MV-4-11 (cell line): ENCODE results near the gene MYH11.
"Not testable (repeated sequence)": the region's sequence is repeated elsewhere in the genome, so short reads cannot be mapped to it uniquely, and the experiment has no call there.

Source experiments
- DNase-seq: peaks from one replicate; lab custom pipeline; 2025; lab: John Stamatoyannopoulos, UW

MYH11 gene

DNA sequence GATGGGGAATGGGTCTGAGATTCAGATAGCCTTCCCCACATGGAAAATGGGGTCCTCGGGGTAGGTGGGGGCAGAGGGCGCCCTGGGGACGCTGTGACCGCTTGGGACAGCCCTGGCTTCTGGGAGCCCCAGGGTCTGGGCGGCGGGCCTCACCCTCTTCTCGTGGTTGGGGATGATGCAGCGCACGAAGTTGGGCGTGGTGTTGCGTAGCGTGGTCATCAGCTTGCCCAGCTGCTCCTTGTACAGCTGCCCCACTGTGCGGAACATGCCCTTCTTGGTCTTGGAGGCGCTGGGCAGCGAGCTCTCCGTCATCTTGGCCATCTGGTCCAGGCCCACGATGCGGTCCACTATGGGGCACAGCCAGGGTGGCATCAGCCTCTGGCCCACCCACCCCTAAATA, 106.8 kb downstream of the MYH11 start:
- no peak for DNase-seq

DNA sequence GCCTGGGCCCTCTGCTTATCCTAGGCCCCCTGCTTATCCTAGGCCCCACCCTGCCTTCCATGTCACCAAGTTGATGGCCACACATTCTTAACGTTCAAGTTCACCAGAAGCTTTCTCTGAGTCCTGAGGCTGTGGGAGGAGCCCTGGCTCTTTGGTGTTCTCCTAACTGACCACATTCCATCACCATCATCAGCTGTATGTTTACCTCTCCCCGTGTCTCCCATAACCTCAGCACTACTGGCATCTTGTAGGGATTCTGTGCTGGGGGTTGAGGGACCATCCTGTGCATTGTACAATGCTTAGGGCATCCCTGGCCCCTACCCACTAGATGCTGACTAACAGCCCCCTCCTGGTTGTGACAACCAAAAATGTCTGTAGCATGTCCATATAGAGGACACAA, 107.5 kb downstream of the MYH11 start:
- DNase-seq, result no peak

DNA sequence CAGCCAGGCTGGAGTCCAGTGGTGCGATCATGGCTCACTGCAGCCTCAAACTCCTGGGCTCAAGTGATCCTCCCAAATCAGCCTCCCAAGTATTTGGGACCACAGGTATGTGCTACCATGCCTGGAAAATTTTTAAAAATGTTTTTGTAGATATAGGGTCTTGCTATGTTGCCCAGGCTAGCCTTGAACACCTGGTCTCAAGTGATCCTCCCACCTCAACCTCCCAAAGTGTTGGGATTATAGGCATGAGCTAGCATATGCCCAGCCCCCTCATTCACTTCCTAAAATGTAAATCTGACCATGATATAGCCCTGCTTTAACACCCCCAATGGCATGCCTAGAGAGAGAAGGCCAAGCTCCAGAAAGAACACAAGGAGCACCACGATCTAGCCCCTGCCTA, 108.2 kb downstream of the MYH11 start:
- no peak for DNase-seq

DNA sequence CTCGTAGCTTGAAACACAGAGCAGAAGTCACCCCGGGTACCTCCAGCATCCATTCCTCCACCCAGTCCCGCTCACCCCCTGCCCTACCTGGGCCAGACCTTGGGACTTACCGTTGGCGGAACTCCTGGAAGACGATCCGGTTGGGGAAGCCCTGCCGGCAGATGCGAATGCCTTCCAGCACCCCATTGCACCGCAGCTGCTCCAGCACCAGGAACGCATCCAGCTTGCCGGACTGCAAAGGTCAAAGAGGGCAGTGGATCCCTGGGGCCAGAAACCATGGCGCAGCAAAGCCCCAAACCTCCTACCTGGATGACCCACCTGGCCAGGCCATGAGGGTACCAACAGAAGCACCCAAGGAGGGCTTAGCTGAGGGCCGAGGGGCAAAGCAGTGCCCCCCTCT, 108.9 kb downstream of the MYH11 start:
- DNase-seq, result no peak

DNA sequence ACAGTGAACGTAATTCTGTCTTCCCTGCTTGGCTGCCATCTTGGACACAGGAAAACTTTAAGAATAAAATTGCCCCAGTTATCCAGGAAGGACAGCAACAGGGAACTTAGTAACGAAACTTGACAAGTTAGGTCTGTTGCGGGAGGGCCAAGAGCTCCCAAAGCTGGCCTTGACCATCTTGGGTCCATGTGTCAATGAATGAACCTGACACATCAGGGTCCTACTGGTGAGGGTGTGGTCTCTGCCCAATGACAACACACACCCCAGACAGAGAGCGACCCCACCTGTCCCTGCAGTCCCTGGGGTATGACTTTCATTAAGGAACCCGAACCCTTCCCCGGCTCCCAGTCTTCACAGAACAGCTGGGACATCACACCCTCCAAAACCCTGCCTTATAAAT, 110.5 kb downstream of the MYH11 start:
- no peak for DNase-seq

DNA sequence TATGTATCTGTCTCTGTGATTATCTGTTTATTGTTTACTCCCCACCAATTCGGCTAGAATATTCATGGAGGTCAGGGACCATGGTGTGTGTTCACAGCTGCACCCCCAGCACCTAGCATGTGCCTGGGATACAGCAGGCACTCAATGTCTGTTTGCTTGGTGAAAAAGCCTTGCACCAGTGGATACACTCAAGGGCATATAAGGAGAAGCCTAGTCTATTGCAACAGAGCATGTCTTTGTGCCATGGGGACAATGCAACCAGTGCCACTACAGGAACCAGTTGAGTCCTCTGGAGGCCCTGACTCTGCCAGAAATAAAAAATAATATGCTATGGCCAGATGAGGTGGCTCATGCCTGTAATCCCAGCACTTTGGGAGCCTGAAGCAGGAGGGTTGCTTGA, 113.2 kb downstream of the MYH11 start:
- no peak for DNase-seq

DNA sequence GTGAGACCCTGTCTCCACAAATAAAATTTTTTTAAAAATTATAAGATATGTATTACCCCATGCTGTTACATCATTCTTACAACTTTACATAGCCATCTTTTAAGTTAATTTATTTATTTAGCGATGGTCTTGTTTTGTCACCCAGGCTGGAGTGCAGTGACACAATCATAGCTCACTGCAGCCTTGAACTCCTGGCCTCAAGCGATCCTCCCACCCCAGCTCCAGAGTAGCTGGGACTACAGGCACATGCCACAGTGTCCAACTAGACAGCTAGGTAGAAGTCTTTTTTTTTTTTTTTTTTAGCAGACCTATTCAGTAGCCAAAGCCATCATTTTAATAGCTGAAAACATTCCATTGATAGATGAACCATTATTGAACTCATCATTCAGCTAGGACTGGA, 114.1 kb downstream of the MYH11 start:
- no peak for DNase-seq

DNA sequence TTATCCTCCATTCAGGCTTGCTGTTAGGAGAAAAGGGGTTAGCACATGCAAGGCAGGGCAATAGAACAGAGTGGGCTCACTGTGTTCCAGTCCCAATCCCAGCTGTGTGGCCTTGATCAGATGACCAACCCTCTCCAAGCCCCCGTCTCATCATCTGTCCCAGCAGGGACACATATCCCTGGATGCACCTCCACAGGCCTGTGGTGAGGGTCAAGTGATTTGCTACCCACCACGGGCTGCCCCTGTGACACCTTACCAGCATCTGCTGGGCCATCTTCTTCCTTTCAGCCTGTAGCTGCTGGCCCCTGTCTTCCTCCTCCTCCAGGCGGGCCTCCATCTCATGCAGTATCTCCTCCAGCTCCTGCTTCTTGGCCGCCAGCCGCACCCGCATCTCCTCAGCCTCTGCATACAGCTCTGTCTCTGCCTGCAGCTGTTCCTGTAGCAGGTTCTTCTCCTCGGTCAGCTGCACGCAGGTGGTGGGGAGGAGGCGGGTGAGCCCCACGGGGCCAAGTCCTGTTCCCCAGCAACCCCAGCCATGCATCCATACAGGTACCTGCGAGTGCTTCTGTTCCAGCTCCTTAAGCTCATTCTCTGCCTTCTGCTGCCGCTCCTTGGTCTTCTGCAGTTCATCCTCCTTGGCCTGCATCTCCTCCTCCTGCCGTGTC, 115.5 kb downstream of the MYH11 start:
- no peak for DNase-seq

DNA sequence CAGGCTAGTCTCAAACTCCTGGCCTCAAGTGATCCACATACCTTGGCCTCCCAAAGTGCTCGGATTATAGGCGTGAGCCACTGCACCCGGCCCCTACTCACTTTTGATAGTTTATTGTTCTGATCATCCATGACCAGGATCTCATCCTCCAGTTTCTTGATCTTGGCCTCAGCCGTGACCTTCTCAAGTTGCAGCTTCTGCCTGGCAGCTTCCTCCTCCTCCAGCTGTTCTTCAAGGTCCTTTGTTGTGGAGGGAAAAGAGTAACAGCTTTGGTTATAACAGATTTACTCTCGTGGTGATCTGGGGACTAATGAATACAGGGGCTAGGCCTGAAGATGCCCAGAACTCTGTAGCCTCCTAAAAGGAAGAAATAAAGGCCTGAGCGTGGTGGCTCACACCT, 116.9 kb downstream of the MYH11 start:
- DNase-seq, result no peak

DNA sequence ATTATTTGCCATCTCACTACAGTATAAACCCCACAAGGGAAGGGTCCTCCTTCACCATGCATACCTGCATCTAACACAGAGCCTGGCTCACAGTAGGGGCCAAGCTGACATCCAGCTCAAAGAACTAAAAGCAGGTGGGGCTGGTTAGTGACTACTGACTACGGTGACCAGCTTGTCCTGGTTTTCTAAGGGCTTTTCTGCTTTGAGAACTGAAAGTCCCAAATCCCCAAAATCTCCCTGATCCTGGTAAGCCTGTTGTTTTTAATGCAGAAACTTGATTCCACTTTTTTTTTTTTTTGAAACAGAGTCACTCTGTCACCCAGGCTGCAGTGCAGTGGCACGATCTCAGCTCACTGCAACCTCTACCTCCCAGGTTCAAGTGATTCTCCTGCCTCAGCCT, 117.4 kb downstream of the MYH11 start:
- DNase-seq, result no peak

DNA sequence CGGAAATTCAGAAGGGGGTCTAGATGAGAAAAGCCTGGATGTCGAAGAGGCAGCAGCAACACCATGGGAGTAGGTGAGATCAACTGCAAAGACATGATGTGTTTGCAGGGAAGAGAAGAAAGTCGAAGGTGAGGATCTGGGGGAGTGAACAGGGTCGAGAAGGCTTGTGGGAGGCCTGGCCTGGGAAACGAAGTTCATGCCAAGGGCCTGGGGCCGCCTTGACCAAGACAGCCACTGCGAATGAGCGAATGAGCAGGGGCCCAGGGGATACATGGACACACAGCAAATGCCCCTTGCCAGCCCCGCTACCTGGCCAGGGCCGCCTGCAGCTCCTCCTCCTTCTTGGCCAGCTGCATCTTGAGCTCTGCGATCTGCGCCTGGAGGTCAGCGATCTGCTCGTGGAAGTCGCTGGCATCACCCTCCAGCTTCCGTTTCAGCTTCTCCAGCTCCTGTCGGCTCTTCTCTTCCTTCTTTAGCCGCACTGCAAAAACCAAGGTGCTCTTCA, 119.6 kb downstream of the MYH11 start:
- DNase-seq, result no peak

DNA sequence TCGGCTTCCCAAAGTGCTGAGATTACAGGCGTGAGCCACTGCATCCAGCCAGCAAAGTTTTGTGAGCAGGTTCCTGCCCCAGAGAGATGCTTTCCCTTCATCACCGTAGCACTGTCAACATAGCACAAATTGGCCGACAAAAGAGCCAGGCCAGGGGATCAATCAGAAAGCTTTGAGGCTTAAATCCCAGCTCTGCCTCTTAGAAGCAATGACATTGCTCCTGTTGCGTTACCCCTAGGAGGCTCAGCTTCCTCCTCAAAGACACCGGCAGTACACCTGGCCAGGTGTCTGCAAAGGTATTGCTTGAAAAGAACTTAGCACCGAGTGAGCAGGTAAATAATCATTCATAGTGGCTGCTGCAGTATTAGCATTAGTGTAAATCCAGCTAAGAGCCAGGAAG, 120.3 kb downstream of the MYH11 start:
- DNase-seq, result no peak

DNA sequence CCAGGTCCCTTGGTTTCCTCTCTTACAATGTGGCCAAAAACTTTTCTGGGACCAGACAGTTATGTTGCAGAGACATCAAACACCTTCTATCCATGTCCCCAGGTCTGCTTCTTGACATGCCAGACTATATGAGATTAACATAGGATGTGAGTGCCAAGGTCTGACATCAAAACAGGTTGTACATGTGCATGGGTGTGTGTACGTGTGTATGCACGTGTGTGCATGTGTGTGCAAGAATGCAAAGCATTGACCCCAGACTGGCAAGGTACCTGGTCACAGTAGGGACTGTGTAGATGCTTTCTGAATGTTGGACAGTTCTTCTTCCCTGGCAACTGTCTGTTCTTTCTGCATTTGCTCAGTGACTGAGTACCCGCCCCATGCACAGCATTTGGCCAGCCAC, 121.2 kb downstream of the MYH11 start:
- no peak for DNase-seq

DNA sequence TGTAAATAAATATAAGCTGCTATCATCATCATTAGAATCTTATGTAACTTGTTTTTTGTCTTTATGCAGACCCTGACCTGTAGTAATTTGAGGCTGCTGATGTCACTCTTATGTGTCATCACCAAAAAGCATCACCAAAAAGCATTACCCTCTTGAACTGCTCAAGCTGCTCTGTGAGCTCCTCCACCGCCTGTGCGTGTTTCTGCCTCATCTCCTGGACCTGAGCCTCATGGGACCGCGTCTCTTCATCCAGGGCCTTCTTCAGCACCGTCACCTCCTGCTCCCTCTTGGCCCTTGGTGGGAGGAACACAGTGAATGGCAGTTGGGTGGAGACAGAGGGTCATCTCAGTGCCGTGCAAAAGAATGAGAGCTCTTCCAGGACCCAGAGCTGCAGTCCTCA, 124.4 kb downstream of the MYH11 start:
- no peak for DNase-seq

DNA sequence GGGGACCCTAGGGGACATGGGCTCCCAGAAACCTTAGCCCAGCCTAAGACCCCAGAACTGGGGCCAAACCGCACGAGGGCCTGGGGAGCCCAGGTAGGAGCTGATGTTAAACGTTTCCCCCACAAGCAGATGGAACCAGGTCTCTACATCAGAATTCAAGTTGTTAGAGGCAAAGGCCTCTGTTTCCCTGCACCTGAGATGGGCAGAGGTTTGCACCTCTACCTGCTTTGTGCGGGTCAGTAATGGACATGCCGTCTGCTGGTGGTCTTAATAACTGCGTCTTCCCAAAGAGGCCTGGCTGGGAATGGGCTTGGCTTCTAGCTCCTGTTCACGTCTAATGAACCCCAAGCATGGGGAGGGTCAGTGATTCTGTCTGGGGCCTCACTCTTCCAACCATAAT, 127.7 kb downstream of the MYH11 start:
- no peak for DNase-seq

DNA sequence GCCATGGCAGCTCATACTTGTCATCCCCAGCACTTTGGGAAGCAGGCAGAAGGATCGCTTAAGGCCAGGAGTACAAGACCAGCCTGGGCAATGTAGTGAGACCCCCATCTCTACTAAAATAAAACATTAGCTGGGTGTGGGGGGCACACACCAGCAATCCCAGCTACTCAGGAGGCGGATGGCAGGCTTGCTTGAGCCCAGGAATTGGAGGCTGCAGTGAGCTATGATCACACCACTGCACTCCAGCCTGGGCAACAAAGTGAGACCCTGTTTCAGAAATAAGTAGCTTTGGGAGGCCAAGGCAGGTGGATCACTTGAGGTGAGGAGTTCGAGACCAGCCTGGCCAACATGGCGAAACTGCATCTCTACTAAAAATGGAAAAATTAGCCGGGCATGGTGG, 129.1 kb downstream of the MYH11 start:
- not testable (repeated sequence) for DNase-seq

DNA sequence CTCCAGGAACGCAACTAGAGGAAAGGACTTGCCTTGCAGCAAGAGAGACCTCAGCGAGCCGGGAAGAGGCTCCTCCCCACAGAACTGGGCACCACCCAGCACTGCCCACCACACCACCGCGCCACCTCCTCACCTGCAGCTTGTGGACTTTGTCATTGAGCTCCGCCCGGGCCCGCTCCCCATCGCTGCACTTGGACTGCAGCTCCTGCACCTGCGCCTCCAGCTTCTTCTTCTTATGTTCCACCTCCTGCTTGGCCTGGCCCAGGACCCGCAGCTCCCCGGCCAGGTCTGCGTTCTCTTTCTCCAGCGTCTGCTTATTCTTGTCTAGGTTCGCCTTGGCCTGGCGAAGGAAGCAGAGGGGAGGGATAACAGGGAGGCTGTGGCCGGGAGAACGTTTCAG, 130.1 kb downstream of the MYH11 start:
- DNase-seq, result no peak

DNA sequence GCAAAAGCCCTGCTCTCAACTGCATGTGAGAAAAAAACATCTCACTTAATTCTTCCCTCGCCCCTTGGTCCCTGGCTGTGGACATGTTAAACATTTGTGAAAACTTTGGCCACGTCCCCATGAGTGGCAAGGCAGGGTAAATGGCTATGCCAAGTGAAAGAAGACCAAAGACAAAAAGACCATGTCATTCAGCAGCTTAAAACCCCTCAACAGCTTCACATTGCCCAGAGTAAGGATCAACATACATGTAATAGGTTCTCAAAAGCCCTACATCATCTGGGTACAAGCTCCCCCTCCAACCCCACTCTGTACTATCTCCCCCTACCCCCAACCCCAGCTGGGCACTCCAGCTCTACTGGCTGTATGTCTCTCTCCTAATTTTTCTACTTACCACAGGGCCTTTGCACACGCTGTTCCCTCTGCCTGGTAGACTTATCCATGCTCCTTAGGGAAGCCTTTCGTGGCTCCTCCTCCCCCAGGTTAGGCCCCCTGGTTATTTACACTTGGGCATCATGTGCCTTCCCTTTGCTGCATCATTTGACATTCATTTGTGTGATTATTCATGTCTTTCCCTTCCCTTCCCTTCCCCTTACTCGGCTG, 131.1 kb downstream of the MYH11 start:
- DNase-seq, result no peak

DNA sequence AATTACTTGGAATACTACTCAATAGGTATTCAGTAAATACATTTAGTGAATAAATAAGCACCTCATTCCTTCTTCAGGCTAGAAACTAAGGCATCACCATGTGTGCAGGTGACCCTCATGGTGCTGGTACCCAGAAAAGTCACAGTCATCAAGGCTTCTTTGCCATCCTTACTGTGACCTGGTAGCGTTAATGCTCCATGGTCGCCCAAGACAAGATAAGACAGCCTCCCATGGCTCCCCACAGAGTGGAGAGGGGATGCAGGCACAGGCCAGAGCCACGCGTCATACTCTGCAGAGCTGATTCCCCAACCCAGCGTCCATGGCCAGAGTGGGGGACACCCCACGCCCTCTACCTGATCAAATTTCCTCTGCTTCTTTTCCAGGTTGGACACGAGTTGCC, 133.0 kb downstream of the MYH11 start:
- DNase-seq, result no peak

DNA sequence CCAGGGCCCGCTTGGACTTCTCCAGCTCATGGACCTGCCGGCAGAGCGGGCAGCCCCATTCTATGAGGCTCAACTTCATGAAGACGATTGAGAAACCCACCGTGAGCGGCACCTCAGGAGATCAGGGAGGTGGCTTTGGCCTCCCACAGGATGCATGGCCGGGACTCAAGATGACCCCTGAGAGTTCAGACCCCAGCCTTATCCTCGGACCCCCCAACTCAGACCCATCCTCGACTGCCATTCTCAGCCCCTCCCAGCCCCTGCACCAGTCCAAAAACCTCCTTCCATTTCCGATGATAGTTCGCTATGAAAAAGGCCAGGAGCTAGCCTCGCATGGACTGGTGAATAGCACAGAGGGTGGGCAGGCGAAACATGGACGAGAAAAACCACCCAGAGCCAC, 135.8 kb downstream of the MYH11 start:
- DNase-seq, result no peak

DNA sequence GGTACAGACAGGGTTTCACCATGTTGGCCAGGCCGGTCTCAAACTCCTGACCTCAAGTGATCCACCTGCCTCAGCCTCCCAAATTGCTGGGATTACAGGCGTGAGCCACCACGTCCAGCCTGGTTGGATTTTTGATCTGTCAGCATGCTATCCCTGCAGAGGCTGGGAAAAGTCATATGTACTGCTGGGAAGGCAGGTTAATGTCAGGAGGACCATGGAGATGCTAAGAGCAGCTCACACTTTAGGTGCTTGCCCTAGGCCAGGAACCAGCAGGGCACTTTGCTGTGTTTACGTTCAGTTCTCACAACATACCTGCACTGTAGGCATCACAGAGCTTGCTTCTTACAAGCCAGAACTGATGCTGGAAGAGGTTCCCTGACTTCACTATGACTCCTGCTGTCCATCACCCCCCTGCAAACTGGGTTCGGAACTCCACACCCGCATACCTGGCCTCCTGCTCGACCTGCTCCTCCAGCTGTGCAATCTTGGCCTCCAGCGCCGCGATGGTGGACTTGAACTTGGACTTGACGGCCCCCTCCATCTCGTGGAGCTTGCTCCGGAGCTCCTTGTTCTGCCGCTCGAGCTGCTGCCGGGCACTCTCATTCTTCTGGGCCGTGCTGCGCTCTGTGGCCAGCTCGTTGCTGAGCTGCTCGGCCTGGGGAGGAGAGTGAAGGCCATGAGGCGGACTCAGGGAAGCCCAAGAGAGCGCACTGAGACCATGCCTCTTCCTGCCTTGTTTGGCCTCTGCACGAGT, 140.0 kb downstream of the MYH11 start:
- DNase-seq, result no peak

DNA sequence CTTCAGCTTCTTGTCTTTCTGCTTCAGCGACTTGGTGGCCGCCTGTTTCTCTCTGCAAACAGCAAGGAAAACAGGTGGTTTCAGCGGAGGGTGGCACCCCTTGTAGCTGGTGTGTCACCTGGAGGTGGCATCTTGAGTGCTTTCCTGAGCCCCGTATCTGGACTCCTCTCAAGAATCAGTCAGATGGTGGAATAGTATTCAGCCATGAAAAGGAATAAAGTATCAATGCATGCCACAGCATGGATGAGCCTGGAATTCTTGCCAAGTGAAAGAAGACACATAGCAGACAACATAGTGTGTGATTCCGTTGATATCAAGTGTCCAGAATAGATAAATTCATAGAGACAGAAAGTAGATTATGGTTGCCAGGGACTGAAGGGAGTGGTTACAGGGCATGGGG, 141.6 kb downstream of the MYH11 start:
- no peak for DNase-seq

DNA sequence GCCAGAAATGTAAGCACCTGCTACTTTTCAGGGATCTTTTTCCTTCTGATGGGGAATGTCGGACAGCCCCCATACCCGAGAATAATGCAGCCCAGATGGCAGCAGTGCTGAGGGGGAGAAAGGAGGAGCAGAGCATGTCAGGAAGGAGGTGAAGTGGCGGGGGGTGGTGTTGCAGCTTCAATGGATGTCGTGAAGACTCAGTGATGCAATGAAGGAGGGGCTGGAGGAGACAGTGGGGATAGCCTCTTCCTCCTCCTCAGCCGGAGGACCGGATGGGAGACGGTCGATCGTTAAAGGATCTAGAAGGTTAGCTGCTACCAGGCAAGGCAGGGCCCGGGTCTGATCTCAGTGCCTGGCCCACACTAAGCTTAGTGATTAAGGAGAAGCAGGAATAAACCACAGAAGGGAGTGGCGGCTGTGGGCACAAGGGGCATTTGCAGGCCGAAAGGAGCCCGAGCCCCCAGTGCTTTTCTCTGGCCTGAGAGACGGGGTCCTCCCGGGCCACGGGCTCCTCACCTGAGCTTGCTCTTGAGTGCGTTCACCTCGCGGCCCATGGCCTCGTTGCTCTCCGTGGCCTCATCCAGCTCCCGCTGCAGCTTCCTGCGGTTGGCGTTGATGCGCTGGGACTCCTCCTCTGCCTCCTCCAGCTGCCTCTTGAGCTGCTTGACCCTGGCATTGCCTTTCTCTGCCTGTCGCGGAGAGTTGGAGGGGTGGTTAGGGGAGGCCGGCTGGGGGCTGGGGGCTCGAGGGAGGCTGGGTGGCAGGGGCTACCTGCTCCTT, 142.2 kb downstream of the MYH11 start:
- DNase-seq, result no peak
